Cardiac fibroblast (primary cell): Measurements from ENCODE around the gene FNDC4.

Experiments
- DNase-seq, 2 donors: peaks; one replicate each; pipeline versions ENCODE4 v3.0.0 to v3.0.0-alpha.2; 2010; ENCODE audit warnings: low read depth in 2 of 2
- H3K4me3 ChIP-seq, 2 donors: replicated peaks in 1 of 2; 1 replicate in 1 of 2; 2 replicates in 1 of 2; pipeline ENCODE4 v1.5.1; 2011; ENCODE audit warnings: low read depth in 2 of 2, low read length in 2 of 2, mild to moderate bottlenecking in 2 of 2, moderate library complexity in 1 of 2
- TF ChIP-seq, protein P1 (sequence below): IDR thresholded peaks from one replicate; pipeline ENCODE4 v1.5.1; 2011; ENCODE audit warnings: low read depth, mild to moderate bottlenecking, low read length, inconsistent platforms

FNDC4 gene

GRCh38 chr2:27445615-27446014, 49.4 kb downstream of the FNDC4 start:
- H3K4me3 ChIP-seq = no peak overlapping the region
- DNase-seq = no peak
- TF ChIP-seq, protein P1, sequence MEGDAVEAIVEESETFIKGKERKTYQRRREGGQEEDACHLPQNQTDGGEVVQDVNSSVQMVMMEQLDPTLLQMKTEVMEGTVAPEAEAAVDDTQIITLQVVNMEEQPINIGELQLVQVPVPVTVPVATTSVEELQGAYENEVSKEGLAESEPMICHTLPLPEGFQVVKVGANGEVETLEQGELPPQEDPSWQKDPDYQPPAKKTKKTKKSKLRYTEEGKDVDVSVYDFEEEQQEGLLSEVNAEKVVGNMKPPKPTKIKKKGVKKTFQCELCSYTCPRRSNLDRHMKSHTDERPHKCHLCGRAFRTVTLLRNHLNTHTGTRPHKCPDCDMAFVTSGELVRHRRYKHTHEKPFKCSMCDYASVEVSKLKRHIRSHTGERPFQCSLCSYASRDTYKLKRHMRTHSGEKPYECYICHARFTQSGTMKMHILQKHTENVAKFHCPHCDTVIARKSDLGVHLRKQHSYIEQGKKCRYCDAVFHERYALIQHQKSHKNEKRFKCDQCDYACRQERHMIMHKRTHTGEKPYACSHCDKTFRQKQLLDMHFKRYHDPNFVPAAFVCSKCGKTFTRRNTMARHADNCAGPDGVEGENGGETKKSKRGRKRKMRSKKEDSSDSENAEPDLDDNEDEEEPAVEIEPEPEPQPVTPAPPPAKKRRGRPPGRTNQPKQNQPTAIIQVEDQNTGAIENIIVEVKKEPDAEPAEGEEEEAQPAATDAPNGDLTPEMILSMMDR = no peak

- no peak for DNase-seq
- H3K4me3 ChIP-seq = no peak overlapping the region
- TF ChIP-seq, protein P1 = no peak
Observed at GRCh38 chr2:27445155-27445554, 49.8 kb downstream of the FNDC4 start.

DNA sequence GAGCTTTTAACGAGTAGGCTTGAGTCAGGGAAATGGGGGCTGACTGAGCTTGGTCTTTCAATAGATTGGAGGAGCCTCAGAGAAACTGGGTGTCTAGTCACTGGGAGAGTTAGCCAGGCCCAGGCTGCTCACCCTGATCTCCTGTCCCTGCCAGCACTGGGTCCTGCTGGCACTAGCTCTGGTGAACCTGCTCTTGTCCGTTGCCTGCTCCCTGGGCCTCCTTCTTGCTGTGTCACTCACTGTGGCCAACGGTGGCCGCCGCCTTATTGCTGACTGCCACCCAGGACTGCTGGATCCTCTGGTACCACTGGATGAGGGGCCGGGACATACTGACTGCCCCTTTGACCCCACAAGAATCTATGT, 52.1 kb downstream of the FNDC4 start:
- TF ChIP-seq, protein P1 = no peak
- DNase-seq = no peak
- H3K4me3 ChIP-seq = no peak overlapping the region

GRCh38 chr2:27441958-27442919, 52.8 kb downstream of the FNDC4 start, which contains the start of gene KRTCAP3:
KRTCAP3 (plus strand) TSS chr2:27442381; CDS start chr2:27442413, 32 bp downstream.
- no peak for DNase-seq
- TF ChIP-seq, protein P1 = no peak

More at GRCh38 chr2:27441958-27442919, 52.8 kb downstream of the FNDC4 start, which contains the start of gene KRTCAP3:
- H3K4me3 ChIP-seq = no peak within 1 kb of the TSS
